ENCODE measurements around the gene SCG2.

SCG2 gene, protein sequence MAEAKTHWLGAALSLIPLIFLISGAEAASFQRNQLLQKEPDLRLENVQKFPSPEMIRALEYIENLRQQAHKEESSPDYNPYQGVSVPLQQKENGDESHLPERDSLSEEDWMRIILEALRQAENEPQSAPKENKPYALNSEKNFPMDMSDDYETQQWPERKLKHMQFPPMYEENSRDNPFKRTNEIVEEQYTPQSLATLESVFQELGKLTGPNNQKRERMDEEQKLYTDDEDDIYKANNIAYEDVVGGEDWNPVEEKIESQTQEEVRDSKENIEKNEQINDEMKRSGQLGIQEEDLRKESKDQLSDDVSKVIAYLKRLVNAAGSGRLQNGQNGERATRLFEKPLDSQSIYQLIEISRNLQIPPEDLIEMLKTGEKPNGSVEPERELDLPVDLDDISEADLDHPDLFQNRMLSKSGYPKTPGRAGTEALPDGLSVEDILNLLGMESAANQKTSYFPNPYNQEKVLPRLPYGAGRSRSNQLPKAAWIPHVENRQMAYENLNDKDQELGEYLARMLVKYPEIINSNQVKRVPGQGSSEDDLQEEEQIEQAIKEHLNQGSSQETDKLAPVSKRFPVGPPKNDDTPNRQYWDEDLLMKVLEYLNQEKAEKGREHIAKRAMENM

DNA sequence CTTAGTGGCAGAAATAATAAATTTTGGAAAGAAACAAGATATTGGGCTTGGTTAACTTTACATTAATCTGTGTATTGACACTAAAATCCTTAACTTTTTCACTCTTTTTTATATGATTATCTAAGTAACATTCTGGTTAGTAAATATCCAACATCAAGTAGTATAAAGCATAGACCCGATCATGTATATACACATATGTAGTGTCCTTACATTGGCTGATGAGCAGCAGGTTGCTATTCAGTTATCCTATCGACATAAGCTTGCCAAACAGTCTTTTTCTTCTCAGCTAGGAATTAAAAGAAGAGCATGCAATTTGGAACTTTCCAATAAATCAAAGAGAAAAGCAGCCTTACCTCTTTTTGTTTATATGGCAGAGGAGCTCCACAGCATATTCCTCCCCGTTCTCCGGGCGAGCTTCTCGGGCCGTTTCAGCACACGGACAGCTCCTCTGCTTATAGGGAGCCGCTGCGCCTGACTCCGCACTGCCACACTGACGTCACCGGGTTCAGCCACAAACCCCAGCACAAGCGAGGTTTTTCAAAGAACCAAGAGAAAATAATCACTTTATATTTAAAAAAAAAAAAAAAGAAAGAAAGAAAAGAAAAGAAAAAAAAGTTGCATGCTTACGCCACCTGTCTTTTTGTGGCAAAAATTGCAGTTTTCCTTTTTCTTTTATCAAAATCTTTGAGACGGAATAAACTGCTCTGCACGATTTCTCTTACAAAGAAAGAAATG lies at the start of gene SCG2:
Gene SCG2, minus strand, starts transcription at position 430 of the 735 bp plus-strand sequence. CDS start 3,079 bp downstream, outside the sequence.
- H3K27ac Mint-ChIP-seq, result no peak within 1 kb of the TSS
- H3K9me3 Mint-ChIP-seq, result no peaks in the 10 kb centered on the region
- H3K27me3 Mint-ChIP-seq, result peaks cover 0 to 8% of the 10 kb centered on the region in 2 donors
- H3K4me3 Mint-ChIP-seq, result peak within 1 kb of the TSS in 1 of 2 donors; percentile 10
- H3K4me1 Mint-ChIP-seq, result no peaks in the 10 kb centered on the region
- ATAC-seq (replicated peaks) (peak; percentile 61 to 62), DNase-seq (no peak)
- no peaks in the 10 kb centered on the region for H3K36me3 Mint-ChIP-seq

DNA sequence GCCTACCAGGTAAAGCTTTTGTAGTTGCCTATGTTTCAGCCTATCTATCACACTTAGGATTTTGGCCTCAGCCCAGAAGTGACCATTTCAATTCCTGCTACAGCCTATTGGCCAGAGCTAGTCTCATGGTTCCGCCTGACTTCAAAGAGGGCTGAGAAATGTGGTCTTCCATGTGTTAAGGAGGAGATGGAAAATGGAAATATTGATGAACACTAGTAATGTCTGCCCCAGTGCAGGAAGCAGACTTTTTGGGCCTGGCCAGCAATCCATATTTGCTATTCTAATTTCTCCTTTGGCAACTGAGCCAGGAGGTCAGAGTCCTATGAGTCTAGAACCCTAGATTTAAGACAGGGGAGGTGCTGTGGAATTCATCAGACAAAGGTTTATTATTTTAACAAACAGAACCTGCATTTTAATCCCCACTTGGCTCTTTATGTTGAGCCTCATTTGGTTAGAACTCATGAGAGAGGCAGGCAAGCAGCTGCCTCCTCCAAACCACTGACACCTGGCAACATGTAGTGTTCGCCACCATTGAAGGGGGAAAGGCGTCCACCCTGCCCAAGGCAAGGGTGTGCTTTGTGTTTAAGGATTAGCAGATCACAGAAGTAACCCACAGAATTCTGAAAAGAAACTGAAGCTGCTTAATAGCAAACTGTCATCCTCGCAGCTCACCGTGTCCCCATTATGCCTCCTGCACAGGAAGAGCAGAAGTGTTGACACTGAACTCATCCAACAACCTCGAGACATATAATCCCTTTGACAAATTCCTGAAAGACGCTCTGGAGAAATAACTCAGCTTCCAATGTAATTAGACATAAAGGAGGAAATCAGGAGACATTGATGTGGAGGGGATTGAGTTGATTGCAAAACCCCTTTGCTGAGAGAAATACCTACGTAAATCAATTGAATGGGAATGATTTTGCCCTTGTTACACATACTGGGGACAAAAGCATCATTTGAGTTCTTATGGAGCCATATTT lies 47.7 kb upstream of the SCG2 start:
- no peak for DNase-seq
- no peak for ATAC-seq (replicated peaks)
- no peaks in the 10 kb centered on the region for H3K36me3 Mint-ChIP-seq
- no peaks in the 10 kb centered on the region for H3K9me3 Mint-ChIP-seq
- H3K27me3 Mint-ChIP-seq, result peaks cover 4 to 5% of the 10 kb centered on the region in 2 donors
- H3K4me1 Mint-ChIP-seq, result no peaks in the 10 kb centered on the region
- no peak overlapping the region for H3K4me3 Mint-ChIP-seq
- no peak overlapping the region for H3K27ac Mint-ChIP-seq

GRCh38 chr2:223648755-223649154 lies 46.6 kb upstream of the SCG2 start:
- Mint-ChIP-seq H3K4me3 (no peak overlapping the region), H3K4me1 (no peaks in the 10 kb centered on the region), H3K27me3 (peaks cover 0 to 5% of the 10 kb centered on the region in 2 donors), H3K9me3 (no peaks in the 10 kb centered on the region), H3K27ac (no peak overlapping the region), H3K36me3 (no peaks in the 10 kb centered on the region)
- DNase-seq (no peak), ATAC-seq (replicated peaks) (no peak)

DNA sequence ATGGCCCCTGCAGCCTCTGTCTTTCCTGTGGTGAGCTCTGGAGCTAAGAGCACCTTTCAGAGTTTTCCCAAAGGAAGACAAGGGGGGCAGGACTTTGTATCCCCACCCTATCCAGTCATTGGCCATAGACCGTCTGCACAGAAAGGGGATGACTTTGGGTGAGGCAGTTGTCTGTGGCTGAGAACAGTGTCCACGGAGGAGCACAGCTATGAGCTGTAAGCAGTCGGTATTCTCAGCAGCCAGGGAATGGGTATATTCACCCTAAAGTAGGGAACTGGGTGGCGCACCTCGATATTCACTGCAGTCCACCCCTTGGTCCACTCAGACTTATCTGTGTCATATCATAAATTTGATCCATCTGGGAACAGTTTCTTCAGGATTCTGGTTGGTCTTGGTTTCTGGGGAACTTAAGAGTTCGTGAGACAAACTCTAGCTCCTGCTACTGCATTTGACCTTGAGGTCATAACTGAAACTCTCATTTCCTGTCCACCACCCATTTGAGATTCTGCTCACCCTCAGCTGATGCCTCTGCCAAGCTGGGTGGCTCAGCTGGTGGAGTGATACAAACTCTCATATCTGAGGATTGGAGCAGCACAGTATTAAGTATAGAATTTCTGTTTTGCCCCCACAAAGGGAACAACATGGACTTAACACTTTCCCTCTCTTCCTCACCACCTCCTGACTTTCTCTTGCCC lies 45.2 kb upstream of the SCG2 start:
- no peak overlapping the region for H3K27ac Mint-ChIP-seq

GRCh38 chr2:223644136-223644535 lies 42.0 kb upstream of the SCG2 start:
- DNase-seq, result no peak
- H3K9me3 Mint-ChIP-seq, result peaks cover 4 to 5% of the 10 kb centered on the region in 2 donors
- H3K36me3 Mint-ChIP-seq, result no peaks in the 10 kb centered on the region
- no peak overlapping the region for H3K27ac Mint-ChIP-seq
- ATAC-seq (replicated peaks), result no peak
- peaks cover 0 to 5% of the 10 kb centered on the region in 2 donors for H3K27me3 Mint-ChIP-seq
- no peaks in the 10 kb centered on the region for H3K4me1 Mint-ChIP-seq
- no peak overlapping the region for H3K4me3 Mint-ChIP-seq

More for the DNA sequence above, 45.2 kb upstream of the SCG2 start:
- Mint-ChIP-seq H3K9me3 (no peaks in the 10 kb centered on the region), H3K36me3 (no peaks in the 10 kb centered on the region), H3K4me1 (no peaks in the 10 kb centered on the region), H3K27me3 (peaks cover 0 to 5% of the 10 kb centered on the region in 2 donors), H3K4me3 (no peak overlapping the region)
- ATAC-seq (replicated peaks) (no peak), DNase-seq (no peak)

- DNase-seq (no peak), ATAC-seq (replicated peaks) (no peak)
- H3K9me3 Mint-ChIP-seq, result peaks cover 4 to 5% of the 10 kb centered on the region in 2 donors
- H3K4me1 Mint-ChIP-seq, result no peaks in the 10 kb centered on the region
- no peak overlapping the region for H3K27ac Mint-ChIP-seq
- H3K36me3 Mint-ChIP-seq, result no peaks in the 10 kb centered on the region
- peaks cover 0 to 5% of the 10 kb centered on the region in 2 donors for H3K27me3 Mint-ChIP-seq
- no peak overlapping the region for H3K4me3 Mint-ChIP-seq
Measured at GRCh38 chr2:223643309-223643708, 41.1 kb upstream of the SCG2 start.

DNA sequence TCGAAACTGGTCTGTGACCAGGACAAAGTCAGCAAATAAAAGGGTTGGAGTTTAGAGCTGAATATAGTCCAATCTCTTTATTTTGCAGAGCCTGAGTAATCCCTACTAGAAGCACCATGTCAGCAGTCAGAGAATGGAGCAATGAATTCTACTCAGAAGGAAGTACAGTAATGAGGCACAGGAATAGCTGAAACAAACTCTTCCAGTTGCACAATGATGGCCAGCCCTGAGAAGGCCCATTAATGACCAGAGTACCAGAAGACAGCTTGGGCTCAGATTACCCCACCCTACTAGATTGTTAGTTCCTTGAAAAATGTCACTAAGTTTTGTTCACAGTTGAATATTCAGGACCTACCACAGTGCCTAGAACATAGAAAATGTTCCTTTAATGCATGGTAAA lies 40.3 kb upstream of the SCG2 start:
- ATAC-seq (replicated peaks) (no peak), DNase-seq (no peak)
- H3K36me3 Mint-ChIP-seq, result no peaks in the 10 kb centered on the region
- H3K4me1 Mint-ChIP-seq, result no peaks in the 10 kb centered on the region
- no peak overlapping the region for H3K27ac Mint-ChIP-seq
- H3K9me3 Mint-ChIP-seq, result peaks cover 4 to 5% of the 10 kb centered on the region in 2 donors
- peaks cover 0 to 5% of the 10 kb centered on the region in 2 donors for H3K27me3 Mint-ChIP-seq
- H3K4me3 Mint-ChIP-seq, result no peak overlapping the region

GRCh38 chr2:223641082-223641481 lies 38.9 kb upstream of the SCG2 start:
- DNase-seq (no peak), ATAC-seq (replicated peaks) (no peak)
- Mint-ChIP-seq H3K9me3 (peaks cover 4 to 5% of the 10 kb centered on the region in 2 donors), H3K4me3 (no peak overlapping the region), H3K27me3 (no peaks in the 10 kb centered on the region), H3K36me3 (no peaks in the 10 kb centered on the region), H3K4me1 (no peaks in the 10 kb centered on the region), H3K27ac (no peak overlapping the region)

- ATAC-seq (replicated peaks) (no peak), DNase-seq (no peak)
- H3K4me3 Mint-ChIP-seq, result no peak overlapping the region
- no peak overlapping the region for H3K27ac Mint-ChIP-seq
- H3K9me3 Mint-ChIP-seq, result peaks cover 2 to 3% of the 10 kb centered on the region in 2 donors
- no peaks in the 10 kb centered on the region for H3K4me1 Mint-ChIP-seq
- peaks cover 0 to 3% of the 10 kb centered on the region in 2 donors for H3K27me3 Mint-ChIP-seq
- H3K36me3 Mint-ChIP-seq, result no peaks in the 10 kb centered on the region
Measured at GRCh38 chr2:223635080-223635479, 32.9 kb upstream of the SCG2 start.

GRCh38 chr2:223634238-223634637 lies 32.1 kb upstream of the SCG2 start:
- Mint-ChIP-seq H3K27ac (no peak overlapping the region), H3K27me3 (peaks cover 0 to 9% of the 10 kb centered on the region in 2 donors), H3K4me3 (no peak overlapping the region), H3K9me3 (no peaks in the 10 kb centered on the region), H3K4me1 (no peaks in the 10 kb centered on the region), H3K36me3 (no peaks in the 10 kb centered on the region)
- ATAC-seq (replicated peaks) (no peak), DNase-seq (no peak)

DNA sequence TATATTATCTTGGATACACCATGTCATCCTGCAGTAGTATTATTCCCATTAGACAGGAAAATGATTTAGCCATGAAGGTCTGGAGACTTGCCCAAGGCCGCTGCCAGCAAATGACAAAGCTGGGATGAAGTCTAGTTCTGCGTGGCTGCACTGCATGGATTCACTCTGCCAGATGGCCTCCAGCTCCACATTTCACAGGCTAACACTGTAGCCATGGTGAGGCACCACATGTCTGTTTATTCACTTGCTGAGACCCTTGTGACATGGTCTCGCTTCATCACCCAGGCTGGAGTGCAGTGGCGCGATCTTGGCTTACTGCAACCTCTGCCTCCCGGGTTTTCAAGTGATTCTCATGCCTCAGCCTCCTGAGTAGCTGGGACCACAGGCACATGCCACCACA lies 31.5 kb upstream of the SCG2 start:
- Mint-ChIP-seq H3K4me3 (no peak overlapping the region), H3K27me3 (peaks cover 0 to 10% of the 10 kb centered on the region in 2 donors), H3K9me3 (no peaks in the 10 kb centered on the region), H3K36me3 (no peaks in the 10 kb centered on the region), H3K27ac (no peak overlapping the region), H3K4me1 (no peaks in the 10 kb centered on the region)
- DNase-seq (no peak), ATAC-seq (replicated peaks) (no peak)

DNA sequence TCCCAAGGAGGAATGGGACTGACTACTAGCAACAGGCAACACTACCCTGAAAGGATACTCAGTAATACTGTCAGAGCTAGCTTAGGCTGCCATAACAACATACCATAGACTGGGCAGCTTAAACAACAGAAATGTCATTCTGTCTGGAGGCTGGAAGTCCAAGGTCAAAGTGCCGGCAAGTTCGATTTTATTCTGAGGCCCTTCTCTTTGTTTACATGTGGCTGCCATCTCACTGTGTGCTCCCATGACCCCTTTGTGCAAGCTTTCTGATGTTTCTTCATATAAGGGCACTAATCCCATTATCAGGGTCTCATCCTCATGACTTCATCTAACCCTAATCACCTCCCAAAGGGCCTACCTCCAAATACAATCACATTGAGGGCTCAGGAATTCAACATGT lies 30.7 kb upstream of the SCG2 start:
- ATAC-seq (replicated peaks) (no peak), DNase-seq (no peak)
- H3K27me3 Mint-ChIP-seq, result peaks cover 0 to 10% of the 10 kb centered on the region in 2 donors
- no peaks in the 10 kb centered on the region for H3K4me1 Mint-ChIP-seq
- no peaks in the 10 kb centered on the region for H3K9me3 Mint-ChIP-seq
- H3K4me3 Mint-ChIP-seq, result no peak overlapping the region
- H3K27ac Mint-ChIP-seq, result no peak overlapping the region
- H3K36me3 Mint-ChIP-seq, result no peaks in the 10 kb centered on the region

DNA sequence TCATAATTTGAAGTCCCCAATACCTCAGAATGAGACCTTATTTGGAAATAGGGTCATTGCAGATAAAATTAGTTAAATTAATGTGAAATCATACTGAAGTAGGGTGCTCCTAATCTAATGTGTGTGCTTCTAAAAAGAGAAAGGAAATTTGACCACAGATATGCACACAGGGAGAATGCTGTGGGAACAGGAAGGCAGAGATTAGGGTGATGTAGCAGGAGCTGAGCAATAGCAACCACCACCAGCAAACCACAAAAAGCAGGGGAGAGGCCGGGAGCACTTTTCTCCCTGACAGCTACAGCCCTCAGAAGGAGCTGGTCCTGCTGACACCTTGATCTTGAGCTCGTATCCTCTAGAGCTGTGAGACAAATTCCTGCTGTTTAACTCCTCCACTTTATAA lies 24.6 kb upstream of the SCG2 start:
- Mint-ChIP-seq H3K9me3 (no peaks in the 10 kb centered on the region), H3K4me1 (no peaks in the 10 kb centered on the region), H3K36me3 (no peaks in the 10 kb centered on the region), H3K27ac (no peak overlapping the region), H3K27me3 (peaks cover 0 to 10% of the 10 kb centered on the region in 2 donors), H3K4me3 (no peak overlapping the region)
- DNase-seq, result no peak
- ATAC-seq (replicated peaks), result no peak
